OCI-LY1 (cell line): ENCODE measurements around the gene C2CD2L.
"Not testable (repeated sequence)": the region's sequence is repeated elsewhere in the genome, so short reads cannot be mapped to it uniquely, and the experiment has no call there.

Source experiments
- H2AFZ ChIP-seq: fragments of 200-600 bp; sonication (generic), shearing (Covaris generic); 2 replicates; pipeline ENCODE4 v1.6.0; 2014; ENCODE audit warnings: antibody characterized with exemption, mild to moderate bottlenecking, low read length
- H3F3A ChIP-seq: fragments of 200-600 bp; sonication (generic), shearing (Covaris generic); 2 replicates; pipeline ENCODE4 v1.6.0; 2014; ENCODE audit warnings: mild to moderate bottlenecking, antibody characterized with exemption, low read length, moderate library complexity; ENCODE audit not compliant: insufficient read depth
- H3K27ac ChIP-seq: fragments of 200-600 bp; sonication (generic); 2 replicates; pipeline ENCODE4 v1.5.1; 2014; ENCODE audit warnings: low read length, mixed run types, mild to moderate bottlenecking, low read depth; ENCODE audit not compliant: poor library complexity, severe bottlenecking
- H3K27me3 ChIP-seq: fragments of 200-600 bp; sonication (generic); 2 replicates; pipeline ENCODE4 v1.6.0; 2014; ENCODE audit warnings: antibody characterized with exemption, mild to moderate bottlenecking, low read length, moderate library complexity; ENCODE audit not compliant: insufficient read depth
- H3K36me3 ChIP-seq: fragments of 200-600 bp; sonication (generic); 2 replicates; pipeline ENCODE4 v1.6.1; 2014; ENCODE audit warnings: mild to moderate bottlenecking, antibody characterized with exemption, low read length, moderate library complexity, mixed read lengths; ENCODE audit not compliant: insufficient read depth
- H3K4me1 ChIP-seq: fragments of 200-600 bp; sonication (generic); 2 replicates; pipeline ENCODE4 v1.5.1; 2014; ENCODE audit warnings: mild to moderate bottlenecking, low read length, moderate library complexity; ENCODE audit not compliant: insufficient read depth, severe bottlenecking
- H3K4me2 ChIP-seq: fragments of 200-600 bp; sonication (generic), shearing (Covaris generic); 2 replicates; pipeline ENCODE4 v1.6.1; 2014; ENCODE audit warnings: low read length
- H3K4me3 ChIP-seq: fragments of 200-600 bp; sonication (generic); 2 replicates; pipeline ENCODE4 v1.5.1; 2014; ENCODE audit warnings: low read length, low read depth, mild to moderate bottlenecking, mixed read lengths; ENCODE audit not compliant: poor library complexity, severe bottlenecking
- H3K79me2 ChIP-seq: fragments of 200-600 bp; shearing (Covaris generic); 2 replicates; pipeline ENCODE4 v1.6.1; 2016; ENCODE audit warnings: mixed run types, low read length, mixed read lengths; ENCODE audit not compliant: insufficient read depth
- H3K9ac ChIP-seq: fragments of 200-600 bp; sonication (generic), shearing (Covaris generic); 2 replicates; pipeline ENCODE4 v1.6.1; 2014; ENCODE audit warnings: mild to moderate bottlenecking, low read length, mixed read lengths
- H3K9me2 ChIP-seq: fragments of 200-600 bp; sonication (generic), shearing (Covaris generic); 2 replicates; pipeline ENCODE4 v1.6.1; 2014; ENCODE audit warnings: low read depth, mild to moderate bottlenecking, low read length, mixed read lengths
- H3K9me3 ChIP-seq: fragments of 200-600 bp; shearing (Covaris generic); 2 replicates; pipeline ENCODE4 v1.6.1; 2014; ENCODE audit warnings: low read length, mixed read lengths
- H4K20me1 ChIP-seq: fragments of 200-600 bp; sonication (generic), shearing (Covaris generic); 2 replicates; pipeline ENCODE4 v1.6.0; 2016; ENCODE audit warnings: mild to moderate bottlenecking, low read length; ENCODE audit not compliant: insufficient read depth
- EZH2 ChIP-seq: fragments of 200-600 bp; sonication (generic), shearing (Covaris generic); IDR thresholded peaks from 2 replicates; pipeline ENCODE4 v1.8.0; 2017; ENCODE audit warnings: borderline replicate concordance, mixed run types, mild to moderate bottlenecking, antibody characterized with exemption, low read length, moderate library complexity, mixed read lengths
- TF ChIP-seq, protein P1 (sequence below): fragments of 200-600 bp; sonication (generic), shearing (Covaris generic); IDR thresholded peaks from 2 replicates; pipeline ENCODE4 v1.5.1; 2017; ENCODE audit warnings: mild to moderate bottlenecking, antibody characterized with exemption, low read length, moderate library complexity, mixed read lengths

Gene C2CD2L

GRCh38 chr11:119106564-119107537, at the start of gene C2CD2L:
C2CD2L (plus strand) TSS chr11:119107344; CDS start chr11:119107742, 398 bp downstream.
- peak within 1 kb of the TSS; percentile 98 for H3K4me3 ChIP-seq
- peaks cover 30% of the 10 kb centered on the region for H3K4me1 ChIP-seq
- no peak within 1 kb of the TSS for H2AFZ ChIP-seq
- H3K36me3 ChIP-seq: peaks cover 15% of the 10 kb centered on the region
- H3K27me3 ChIP-seq: no peaks in the 10 kb centered on the region
- TF ChIP-seq, protein P1, sequence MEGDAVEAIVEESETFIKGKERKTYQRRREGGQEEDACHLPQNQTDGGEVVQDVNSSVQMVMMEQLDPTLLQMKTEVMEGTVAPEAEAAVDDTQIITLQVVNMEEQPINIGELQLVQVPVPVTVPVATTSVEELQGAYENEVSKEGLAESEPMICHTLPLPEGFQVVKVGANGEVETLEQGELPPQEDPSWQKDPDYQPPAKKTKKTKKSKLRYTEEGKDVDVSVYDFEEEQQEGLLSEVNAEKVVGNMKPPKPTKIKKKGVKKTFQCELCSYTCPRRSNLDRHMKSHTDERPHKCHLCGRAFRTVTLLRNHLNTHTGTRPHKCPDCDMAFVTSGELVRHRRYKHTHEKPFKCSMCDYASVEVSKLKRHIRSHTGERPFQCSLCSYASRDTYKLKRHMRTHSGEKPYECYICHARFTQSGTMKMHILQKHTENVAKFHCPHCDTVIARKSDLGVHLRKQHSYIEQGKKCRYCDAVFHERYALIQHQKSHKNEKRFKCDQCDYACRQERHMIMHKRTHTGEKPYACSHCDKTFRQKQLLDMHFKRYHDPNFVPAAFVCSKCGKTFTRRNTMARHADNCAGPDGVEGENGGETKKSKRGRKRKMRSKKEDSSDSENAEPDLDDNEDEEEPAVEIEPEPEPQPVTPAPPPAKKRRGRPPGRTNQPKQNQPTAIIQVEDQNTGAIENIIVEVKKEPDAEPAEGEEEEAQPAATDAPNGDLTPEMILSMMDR: no peak
- TF ChIP-seq EZH2: no peak
- H3K9me3 ChIP-seq: no peaks in the 10 kb centered on the region
- peak within 1 kb of the TSS; percentile 96 for H3K9ac ChIP-seq
- peak within 1 kb of the TSS; percentile 99 for H3K4me2 ChIP-seq
- H3K79me2 ChIP-seq: no peaks in the 10 kb centered on the region
- no peaks in the 10 kb centered on the region for H4K20me1 ChIP-seq
- H3F3A ChIP-seq: no peaks in the 10 kb centered on the region; the same call in 1 of the 2 replicates
- H3K9me2 ChIP-seq: no peaks in the 10 kb centered on the region
- H3K27ac ChIP-seq: peak within 1 kb of the TSS; percentile 82

GRCh38 chr11:119059128-119059527, 48.0 kb upstream of the C2CD2L start:
- not testable (repeated sequence) for H3K4me3 ChIP-seq, H3K9me2 ChIP-seq, H3F3A ChIP-seq, H3K27me3 ChIP-seq, H3K9ac ChIP-seq, H4K20me1 ChIP-seq, H3K9me3 ChIP-seq, H3K79me2 ChIP-seq, H2AFZ ChIP-seq, H3K4me2 ChIP-seq, H3K27ac ChIP-seq
- Histone ChIP-seq H3K4me1 (peaks cover 19% of the 10 kb centered on the region), H3K36me3 (peaks cover 16% of the 10 kb centered on the region)

- no peaks in the 10 kb centered on the region for H3K9me2 ChIP-seq
- no peak overlapping the region for H3K27ac ChIP-seq
- no peak overlapping the region for H3K4me3 ChIP-seq
- no peaks in the 10 kb centered on the region for H4K20me1 ChIP-seq
- no peaks in the 10 kb centered on the region for H3K9me3 ChIP-seq
- H3K4me1 ChIP-seq: peaks cover 24% of the 10 kb centered on the region
- H3K4me2 ChIP-seq: no peak overlapping the region
- TF ChIP-seq, protein P1: no peak
- TF ChIP-seq EZH2: no peak
- H3F3A ChIP-seq: no peaks in the 10 kb centered on the region
- H3K27me3 ChIP-seq: no peaks in the 10 kb centered on the region
- H3K79me2 ChIP-seq: peaks cover 3% of the 10 kb centered on the region; the same call in 1 of the 2 replicates
- no peak overlapping the region for H2AFZ ChIP-seq
- H3K9ac ChIP-seq: no peak overlapping the region
- H3K36me3 ChIP-seq: no peaks in the 10 kb centered on the region
These were observed 45.9 kb upstream of the C2CD2L start for GRCh38 chr11:119061256-119061655.
